IMR-90 (cell line): ENCODE data around the gene RTN4RL2. TPM values are rescaled to one million over a fixed set of nuclear protein-coding genes. Genes with fewer than 3 reads are reported as not detected.

Experiments used
- ATAC-seq: fragments of 200-7000 bp; cut with Tn5 transposase; 2 replicates; pipeline ENCODE4 v1.9.1; 2020; ENCODE audit warnings: low read depth, mild to moderate bottlenecking, moderate library complexity
- BruUV-seq: library from RNA; stranded (reverse); fragments of 400-500 nt; replicated peaks from 2 replicates; lab custom pipeline; 2021; lab: Mats Ljungman, UMichigan
- CTCF ChIA-PET: fragments of 300-600 bp; formaldehyde crosslinking; extraction: SDS; loops from one replicate; lab custom pipeline; 2021; ENCODE audit warnings: antibody characterized with exemption; lab: Yijun Ruan, JAX
- POLR2A ChIA-PET: fragments of 300-600 bp; sonication (Branson Sonifier 250); formaldehyde crosslinking; loops from one replicate; lab custom pipeline; 2022; ENCODE audit warnings: antibody characterized with exemption; ENCODE audit not compliant: unreplicated experiment; lab: Charles Lee
- DNase-seq: peaks from one replicate; pipeline ENCODE4 v3.0.0; 2013
- H2AFZ ChIP-seq: replicated peaks from 2 replicates; pipeline ENCODE3; 2013; ENCODE audit warnings: low read length, mild to moderate bottlenecking; ENCODE audit not compliant: poor library complexity
- H2AK5ac ChIP-seq: 2 replicates; pipeline ENCODE4 v1.6.1; 2013; ENCODE audit warnings: low read depth, low read length, inconsistent platforms
- H2AK9ac ChIP-seq: replicated peaks from 2 replicates; pipeline ENCODE3; 2013; ENCODE audit warnings: mild to moderate bottlenecking, low read depth, low read length, moderate library complexity; ENCODE audit not compliant: poor library complexity
- H2BK120ac ChIP-seq: 2 replicates; pipeline ENCODE4 v1.6.1; 2013; ENCODE audit warnings: low read depth, low read length, inconsistent platforms
- H2BK15ac ChIP-seq: 3 replicates; pipeline ENCODE4 v1.6.1; 2013; ENCODE audit warnings: low read depth, low read length, inconsistent platforms
- H2BK20ac ChIP-seq: 2 replicates; pipeline ENCODE4 v1.6.1; 2013; ENCODE audit warnings: low read depth, mild to moderate bottlenecking, inconsistent platforms, low read length, moderate library complexity
- H2BK5ac ChIP-seq: 2 replicates; pipeline ENCODE4 v1.6.1; 2013; ENCODE audit warnings: mild to moderate bottlenecking, low read depth, low read length, inconsistent platforms; ENCODE audit not compliant: poor library complexity, severe bottlenecking
- H3K14ac ChIP-seq: replicated peaks from 2 replicates; pipeline ENCODE4 v1.6.1; 2013; ENCODE audit warnings: low read depth, low read length, inconsistent platforms
- H3K18ac ChIP-seq: 2 replicates; pipeline ENCODE4 v1.6.1; 2013; ENCODE audit warnings: low read depth, low read length, control low read depth
- H3K23ac ChIP-seq: 2 replicates; pipeline ENCODE4 v1.6.1; 2013; ENCODE audit warnings: low read depth, low read length, inconsistent platforms
- H3K27ac ChIP-seq: 2 replicates; pipeline ENCODE4 v1.5.1; 2013; ENCODE audit warnings: mild to moderate bottlenecking, control low read depth, low read length; ENCODE audit not compliant: insufficient read depth
- H3K27me3 ChIP-seq: 2 replicates; pipeline ENCODE4 v1.6.1; 2013; ENCODE audit warnings: low read length; ENCODE audit not compliant: control insufficient read depth, insufficient read depth
- H3K36me3 ChIP-seq: 2 replicates; pipeline ENCODE4 v1.6.1; 2013; ENCODE audit warnings: low read length, mixed read lengths; ENCODE audit not compliant: control insufficient read depth, insufficient read depth
- H3K4ac ChIP-seq: 2 replicates; pipeline ENCODE4 v1.6.1; 2013; ENCODE audit warnings: low read depth, low read length, inconsistent platforms
- H3K4me1 ChIP-seq: 2 replicates; pipeline ENCODE4 v1.6.1; 2013; ENCODE audit warnings: low read length, mixed read lengths; ENCODE audit not compliant: control insufficient read depth, insufficient read depth
- H3K4me2 ChIP-seq: 2 replicates; pipeline ENCODE4 v1.6.1; 2013; ENCODE audit warnings: low read depth, mild to moderate bottlenecking, control low read depth, low read length, moderate library complexity
- H3K4me3 ChIP-seq: 2 replicates; pipeline ENCODE4 v1.5.1; 2013; ENCODE audit warnings: low read depth, mild to moderate bottlenecking, control low read depth, low read length, moderate library complexity; ENCODE audit not compliant: insufficient read depth
- H3K56ac ChIP-seq: 2 replicates; pipeline ENCODE4 v1.6.1; 2013; ENCODE audit warnings: low read length, inconsistent platforms; ENCODE audit not compliant: insufficient read depth; ENCODE audit errors: extremely low read depth
- H3K79me1 ChIP-seq, 2 experiments: 2 replicates each; pipeline ENCODE4 v1.6.1; 2013; ENCODE audit warnings: low read length in 2 of 2, inconsistent platforms in 1 of 2, low read depth in 1 of 2
- H3K9ac ChIP-seq: 2 replicates; pipeline ENCODE4 v1.6.1; 2013; ENCODE audit warnings: low read depth, low read length, control low read depth
- H3K9me1 ChIP-seq: 2 replicates; pipeline ENCODE4 v1.6.1; 2013; ENCODE audit warnings: low read length, inconsistent platforms; ENCODE audit not compliant: insufficient read depth
- H3K9me3 ChIP-seq: 2 replicates; pipeline ENCODE4 v1.6.1; 2013; ENCODE audit warnings: low read length; ENCODE audit not compliant: control insufficient read depth, insufficient read depth
- H4K20me1 ChIP-seq: 2 replicates; pipeline ENCODE4 v1.6.1; 2013; ENCODE audit warnings: low read length, inconsistent platforms; ENCODE audit not compliant: insufficient read depth
- H4K5ac ChIP-seq: 2 replicates; pipeline ENCODE4 v1.6.1; 2013; ENCODE audit warnings: mild to moderate bottlenecking, low read depth, low read length, control low read depth
- H4K8ac ChIP-seq, 2 experiments: 2 replicates each; pipeline ENCODE4 v1.6.1; 2013; ENCODE audit warnings: low read depth in 2 of 2, low read length in 2 of 2, control low read depth in 1 of 2, inconsistent platforms in 1 of 2
- H4K91ac ChIP-seq: 2 replicates; pipeline ENCODE4 v1.6.1; 2013; ENCODE audit warnings: low read depth, low read length, inconsistent platforms; ENCODE audit not compliant: insufficient read depth
- BHLHE40 ChIP-seq: fragments of 150-350 bp; IDR thresholded peaks from 2 replicates; pipeline ENCODE4 v1.6.1; 2016; ENCODE audit warnings: mild to moderate bottlenecking, low read depth, low read length
- CEBPB ChIP-seq: IDR thresholded peaks from 2 replicates; pipeline ENCODE4 v1.6.1; 2012; ENCODE audit warnings: low read depth, low read length, improper control_type of control experiment
- CHD1 ChIP-seq: IDR thresholded peaks from 2 replicates; pipeline ENCODE4 v1.6.1; 2012; ENCODE audit warnings: low read depth, low read length, improper control_type of control experiment
- MAFK ChIP-seq: IDR thresholded peaks from 2 replicates; pipeline ENCODE4 v1.6.1; 2012; ENCODE audit warnings: low read depth, low read length, improper control_type of control experiment
- MAZ ChIP-seq: IDR thresholded peaks from 2 replicates; pipeline ENCODE4 v1.6.1; 2012; ENCODE audit warnings: low read depth, mild to moderate bottlenecking, low read length, improper control_type of control experiment, moderate library complexity, borderline replicate concordance
- NFE2L2 ChIP-seq: fragments of 150-350 bp; IDR thresholded peaks from 2 replicates; pipeline ENCODE4 v1.6.1; 2016; ENCODE audit warnings: low read depth, mild to moderate bottlenecking, low read length
- POLR2A ChIP-seq: IDR thresholded peaks from 2 replicates; pipeline ENCODE4 v1.6.1; 2012; ENCODE audit warnings: mild to moderate bottlenecking, low read depth, low read length
- RAD21 ChIP-seq: IDR thresholded peaks from 2 replicates; pipeline ENCODE4 v1.6.1; 2012; ENCODE audit warnings: low read length, improper control_type of control experiment
- RFX5 ChIP-seq: IDR thresholded peaks from 2 replicates; pipeline ENCODE4 v1.8.0; 2012; ENCODE audit warnings: low read depth, mild to moderate bottlenecking, low read length, moderate library complexity
- whole genome bisulfite sequencing, 2 experiments: methylation state at CpG; one replicate each; pipeline versions ENCODE4 v1.1.5 to v1.1.7; 2013; ENCODE audit warnings: missing lambda C conversion rate in 2 of 2; ENCODE audit not compliant: insufficient read length in 1 of 2; ENCODE audit errors: extremely low coverage in 2 of 2; 5-methylcytosine and 5-hydroxymethylcytosine counted together
- dilution Hi-C: fragments of 300-500 bp; cut with HindIII; formaldehyde crosslinking; loops from one replicate; pipeline ENCODE4 v1.14.3; 2018; ENCODE audit warnings: low sequenced_read_pairs; ENCODE audit not compliant: unreplicated experiment
- in situ Hi-C: fragments of 300-500 bp; cut with MboI; formaldehyde crosslinking; loops from 3 replicates; pipeline ENCODE4 v1.14.3; 2019; ENCODE audit warnings: low sequenced_read_pairs, inconsistent platforms, mixed read lengths
- intact Hi-C: fragments of 100-400 bp; cut with micrococcal nuclease; formaldehyde crosslinking; loops from 2 replicates; pipeline ENCODE4 v1.10.0; 2022
- polyA plus RNA-seq, 3 experiments: library from polyadenylated mRNA; depleted of rRNA; stranded (reverse); fragments of >200 nt; gene quantifications; 2 replicates each; pipeline ENCODE4 v1.2.3, GENCODE V29; 2012; ENCODE audit warnings: low replicate concordance in 1 of 3
- total RNA-seq: library from RNA; depleted of rRNA; stranded (reverse); fragments of >200 nt; gene quantifications from 2 replicates; pipeline ENCODE4 v1.2.3, GENCODE V29; 2012

Gene RTN4RL2
- total and polyA plus RNA-seq, 2 of the 4 experiments (the other 2 are of a cell fraction), result 1.5 TPM; not detected in 1

- Histone ChIP-seq H3K56ac (no peak overlapping the region), H3K14ac (no peak overlapping the region), H3K4me3 (no peak overlapping the region), H4K8ac (no peak overlapping the region), H4K5ac (no peak overlapping the region), H3K23ac (no peak overlapping the region), H2BK5ac (no peak overlapping the region), H3K9ac (no peak overlapping the region), H2AK5ac (no peak overlapping the region), H3K18ac (no peak overlapping the region), H3K4me1 (no peaks in the 10 kb centered on the region), H2BK15ac (no peak overlapping the region), H2AK9ac (no peak overlapping the region), H3K4me2 (no peak overlapping the region), H3K27me3 (peaks cover 33% of the 10 kb centered on the region), H2BK20ac (no peak overlapping the region), H4K91ac (no peak overlapping the region), H4K20me1 (no peaks in the 10 kb centered on the region; the same call in 1 of the 2 replicates), H2BK120ac (no peak overlapping the region), H3K4ac (no peak overlapping the region), H3K27ac (no peak overlapping the region), H2AFZ (peak overlapping the region; percentile 2), H3K9me1 (no peaks in the 10 kb centered on the region), H3K36me3 (no peaks in the 10 kb centered on the region), H3K79me1 (no peaks in the 10 kb centered on the region), H3K9me3 (no peaks in the 10 kb centered on the region)
- CTCF ChIA-PET, result interaction anchor here (1.1 to 1.4 kb wide), 2 partner anchors 16 to 19 kb away, joined by 4 to 6 read pairs; no protein-coding TSS in a partner anchor
- peak; percentile 7 for DNase-seq
- dilution Hi-C loops, result no loop called here
- intact Hi-C loops, result no loop called here
- POLR2A ChIA-PET, result interaction anchor here (0.6 kb wide), 1 partner anchor 15 kb away, joined by 9 read pairs; no protein-coding TSS in a partner anchor
- no TSS peak for BruUV-seq
- ATAC-seq, result peak; percentile 35; the same call in 1 of the 2 replicates
- no peak for TF ChIP-seq MAFK
- TF ChIP-seq RAD21, result no peak
- no peak for TF ChIP-seq POLR2A
- TF ChIP-seq MAZ, result no peak
- TF ChIP-seq CHD1, result no peak
- TF ChIP-seq NFE2L2, result no peak
- no peak for TF ChIP-seq BHLHE40
- no peak for TF ChIP-seq CEBPB
- no peak for TF ChIP-seq RFX5
- 19% methylated on average over 2 of the region's 9 CpGs; no CpG with 5 or more reads in 1 of the 2 experiments for WGBS, 2 experiments
- in situ Hi-C loops, result no loop called here
Measured at GRCh38 chr11:57474017-57474802, 13.9 kb downstream of the RTN4RL2 start.
